Colonic mucosa (tissue), 4 donors: Measurements from ENCODE around the gene FLRT1. TPM values are rescaled to one million over a fixed set of nuclear protein-coding genes. Genes with fewer than 3 reads are reported as not detected.

Experiments
- DNase-seq: peaks from one replicate; pipeline ENCODE4 v3.0.0-alpha.2; 2020
- H3K27ac ChIP-seq: fragments of 200-600 bp; one replicate; pipeline ENCODE4 v1.8.0; 2021
- H3K27me3 ChIP-seq: fragments of 200-600 bp; one replicate; pipeline ENCODE4 v1.8.0; 2021
- H3K36me3 ChIP-seq: fragments of 200-600 bp; one replicate; pipeline ENCODE4 v1.8.0; 2021
- H3K4me1 ChIP-seq: fragments of 200-600 bp; one replicate; pipeline ENCODE4 v1.8.0; 2021; ENCODE audit warnings: mild to moderate bottlenecking
- H3K4me3 ChIP-seq: fragments of 200-600 bp; one replicate; pipeline ENCODE4 v1.8.0; 2021
- H3K9ac ChIP-seq, 2 donors: one replicate each; pipeline ENCODE4 v1.7.0; 2013; ENCODE audit warnings: control low read depth in 2 of 2, low read depth in 2 of 2, low read length in 2 of 2
- H3K9me3 ChIP-seq: fragments of 200-600 bp; one replicate; pipeline ENCODE4 v1.8.0; 2021
- intact Hi-C: fragments of 100-400 bp; cut with DNase I; formaldehyde crosslinking; loops from one replicate; pipeline ENCODE4 v1.14.1; 2022
- total RNA-seq, 2 donors: library from RNA; stranded (reverse); fragmentation: NEBNext Ultra II Directional in 1 of 2; extraction: Animal tissue kit (Norgen Biotek cat#: 25700) in 1 of 2; gene quantifications; one replicate each; pipeline ENCODE4 v1.2.1, GENCODE V29; 2021
- TF ChIP-seq, protein P1 (sequence below): fragments of 200-600 bp; IDR thresholded peaks from one replicate; pipeline ENCODE4 v1.8.0; 2022; ENCODE audit warnings: antibody characterized with exemption, mild to moderate bottlenecking
- donor health status: healthy.
- donor health status: DM: no; HTN: no; CAD: no.
- donor health status: DM: no; HTN: no; CAD: no.

FLRT1 gene
- total RNA-seq, 2 donors from 2014 or later: 0.20 to 0.96 TPM

DNA sequence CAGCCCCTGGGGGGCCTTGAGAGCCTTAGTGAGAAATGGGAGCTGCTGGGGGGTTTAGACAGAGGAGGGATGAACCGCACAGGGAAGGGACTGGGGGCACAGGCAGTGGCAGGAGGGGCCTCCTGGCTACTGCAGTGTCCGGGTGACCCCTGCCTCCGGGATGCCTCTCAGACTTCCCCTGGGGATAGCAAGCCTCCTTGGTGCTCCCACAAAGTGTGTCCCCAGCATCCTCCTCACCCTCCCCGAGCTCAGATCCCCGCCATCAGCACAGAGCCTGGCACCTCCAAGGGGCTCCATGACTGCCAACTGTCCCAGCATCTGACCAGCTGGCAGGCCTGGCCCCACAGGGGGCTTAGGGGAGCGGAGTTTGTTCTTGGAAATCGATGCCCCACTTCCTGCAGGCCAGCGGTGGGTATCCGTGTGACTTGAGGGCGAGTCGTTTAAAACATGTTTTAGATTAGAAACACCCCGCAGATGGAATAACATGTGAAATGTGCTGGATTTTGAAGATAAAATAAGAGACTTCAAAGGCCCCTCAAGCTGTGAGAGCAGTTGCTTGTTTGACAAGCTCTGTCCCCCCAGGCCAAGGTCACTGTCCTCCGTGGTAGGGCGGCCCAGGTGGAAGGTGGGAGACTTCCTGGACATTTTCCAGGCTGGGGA lies 13.5 kb upstream of the FLRT1 start:
- Histone ChIP-seq H3K9me3 (no peaks in the 10 kb centered on the region), H3K27me3 (no peaks in the 10 kb centered on the region), H3K36me3 (no peaks in the 10 kb centered on the region), H3K4me3 (no peak overlapping the region), H3K4me1 (no peaks in the 10 kb centered on the region), H3K9ac (no peak overlapping the region), H3K27ac (no peak overlapping the region)
- TF ChIP-seq, protein P1, sequence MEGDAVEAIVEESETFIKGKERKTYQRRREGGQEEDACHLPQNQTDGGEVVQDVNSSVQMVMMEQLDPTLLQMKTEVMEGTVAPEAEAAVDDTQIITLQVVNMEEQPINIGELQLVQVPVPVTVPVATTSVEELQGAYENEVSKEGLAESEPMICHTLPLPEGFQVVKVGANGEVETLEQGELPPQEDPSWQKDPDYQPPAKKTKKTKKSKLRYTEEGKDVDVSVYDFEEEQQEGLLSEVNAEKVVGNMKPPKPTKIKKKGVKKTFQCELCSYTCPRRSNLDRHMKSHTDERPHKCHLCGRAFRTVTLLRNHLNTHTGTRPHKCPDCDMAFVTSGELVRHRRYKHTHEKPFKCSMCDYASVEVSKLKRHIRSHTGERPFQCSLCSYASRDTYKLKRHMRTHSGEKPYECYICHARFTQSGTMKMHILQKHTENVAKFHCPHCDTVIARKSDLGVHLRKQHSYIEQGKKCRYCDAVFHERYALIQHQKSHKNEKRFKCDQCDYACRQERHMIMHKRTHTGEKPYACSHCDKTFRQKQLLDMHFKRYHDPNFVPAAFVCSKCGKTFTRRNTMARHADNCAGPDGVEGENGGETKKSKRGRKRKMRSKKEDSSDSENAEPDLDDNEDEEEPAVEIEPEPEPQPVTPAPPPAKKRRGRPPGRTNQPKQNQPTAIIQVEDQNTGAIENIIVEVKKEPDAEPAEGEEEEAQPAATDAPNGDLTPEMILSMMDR: no peak
- DNase-seq: no peak
- intact Hi-C loops: no loop called here

DNA sequence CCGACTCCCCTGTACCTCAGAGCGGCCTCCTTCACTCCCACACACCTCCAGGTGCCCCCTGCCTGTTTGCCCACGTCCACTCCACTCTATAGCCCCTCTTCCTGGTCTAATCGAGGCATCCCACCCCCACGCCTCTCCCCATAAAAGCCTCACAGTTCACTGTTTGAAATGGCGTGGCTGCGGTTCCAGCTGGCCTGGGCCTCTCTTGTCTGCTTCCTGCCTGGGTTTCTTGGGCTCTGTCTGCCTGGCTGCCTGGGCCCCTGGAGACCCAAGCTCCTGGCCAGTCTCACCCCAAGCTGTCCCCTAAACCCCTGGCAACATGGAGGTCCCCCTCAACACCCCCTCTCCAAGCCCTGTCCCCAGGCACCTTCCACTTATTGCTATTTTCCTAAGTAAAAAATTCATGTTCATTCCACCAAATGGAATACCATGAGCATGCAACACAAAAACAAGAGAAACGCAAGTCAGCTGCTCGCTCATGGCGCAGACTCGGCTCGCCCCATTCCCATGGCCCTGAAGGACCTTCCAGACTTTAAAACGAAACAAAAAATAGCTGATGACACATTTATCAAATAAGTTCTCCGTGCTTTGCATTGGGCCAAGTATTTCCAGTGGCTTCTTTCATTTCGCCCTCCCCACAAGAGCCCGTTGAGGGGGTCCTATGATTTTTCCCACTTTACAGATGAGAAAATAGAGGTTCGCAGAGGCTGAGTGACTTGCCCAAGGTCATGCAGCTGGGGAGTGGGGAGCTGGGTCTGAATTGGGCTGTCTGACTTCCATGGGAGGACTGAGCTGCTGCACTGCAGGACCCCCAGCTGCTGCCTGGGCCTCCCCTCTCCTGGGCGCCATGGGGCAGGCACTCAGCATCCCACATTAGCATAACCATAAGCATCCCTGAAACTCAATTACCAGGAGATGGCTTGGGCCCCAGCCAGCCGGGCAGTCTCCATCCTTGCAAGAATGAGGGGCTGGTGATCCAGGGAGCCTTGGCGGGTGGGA lies 11.7 kb upstream of the FLRT1 start:
- Histone ChIP-seq H3K27me3 (no peaks in the 10 kb centered on the region), H3K9me3 (no peaks in the 10 kb centered on the region), H3K27ac (no peak overlapping the region), H3K9ac (no peak overlapping the region), H3K4me1 (no peaks in the 10 kb centered on the region), H3K4me3 (no peak overlapping the region), H3K36me3 (no peaks in the 10 kb centered on the region)
- intact Hi-C loops: no loop called here
- DNase-seq: no peak
- TF ChIP-seq, protein P1: no peak

DNA sequence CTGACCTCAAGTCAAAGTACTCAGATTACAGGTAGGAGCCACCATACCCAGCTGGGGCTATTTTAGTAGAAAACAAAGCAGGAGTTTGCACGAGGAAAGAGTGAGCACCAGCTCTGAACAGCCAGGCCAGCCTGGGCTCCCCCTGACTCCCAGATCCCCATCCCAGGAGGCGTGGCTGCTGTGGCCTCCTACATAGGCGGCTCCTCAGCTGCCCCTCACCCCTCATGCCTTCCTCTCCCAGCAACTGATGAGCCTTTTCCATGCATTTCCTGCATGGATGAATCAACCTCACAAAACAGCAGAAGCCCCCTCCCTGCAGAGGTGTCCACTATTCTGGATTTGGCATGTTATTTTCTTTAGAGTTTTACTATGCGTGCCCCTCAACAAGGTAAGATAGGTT lies 10.5 kb upstream of the FLRT1 start:
- DNase-seq: no peak
- intact Hi-C loops: no loop called here
- no peak overlapping the region for H3K27ac ChIP-seq
- no peak overlapping the region for H3K4me3 ChIP-seq
- H3K9me3 ChIP-seq: no peaks in the 10 kb centered on the region
- H3K36me3 ChIP-seq: no peaks in the 10 kb centered on the region
- TF ChIP-seq, protein P1: no peak
- no peak overlapping the region for H3K9ac ChIP-seq
- no peaks in the 10 kb centered on the region for H3K4me1 ChIP-seq
- no peaks in the 10 kb centered on the region for H3K27me3 ChIP-seq

DNA sequence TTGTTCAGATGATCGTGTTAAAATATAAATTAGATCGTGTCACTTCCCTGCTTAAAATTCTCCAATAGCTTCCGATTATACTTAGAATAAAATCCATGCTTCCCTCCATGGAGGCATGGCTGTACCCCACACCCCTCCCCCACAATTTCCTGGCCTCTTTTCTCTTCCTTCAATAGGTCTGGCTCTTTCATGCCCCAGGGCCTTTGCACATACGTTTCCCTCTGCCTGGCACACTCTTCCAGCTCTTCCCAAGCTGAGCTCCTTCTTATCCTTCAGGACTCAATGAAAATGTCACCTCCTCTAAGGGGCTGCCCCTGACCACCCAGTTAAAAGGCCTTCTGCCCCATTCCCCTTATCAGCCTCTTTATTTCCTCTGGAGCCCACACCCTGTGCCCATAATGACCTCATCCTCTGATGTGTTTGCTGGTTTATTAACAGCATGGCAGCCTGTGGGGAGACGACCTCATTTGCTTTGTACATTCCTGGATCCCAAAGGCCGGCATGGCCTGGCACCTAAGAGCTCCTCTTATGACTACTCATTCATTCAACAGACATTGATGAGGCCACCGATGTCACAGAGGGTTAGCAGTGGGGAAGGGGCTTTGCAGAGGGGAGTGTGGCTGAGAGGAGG lies 9.0 kb upstream of the FLRT1 start:
- DNase-seq: no peak
- H3K27me3 ChIP-seq: no peaks in the 10 kb centered on the region
- no peaks in the 10 kb centered on the region for H3K9me3 ChIP-seq
- intact Hi-C loops: no loop called here
- no peaks in the 10 kb centered on the region for H3K4me1 ChIP-seq
- no peak overlapping the region for H3K27ac ChIP-seq
- H3K9ac ChIP-seq: no peak overlapping the region
- TF ChIP-seq, protein P1: no peak
- no peaks in the 10 kb centered on the region for H3K36me3 ChIP-seq
- H3K4me3 ChIP-seq: no peak overlapping the region

DNA sequence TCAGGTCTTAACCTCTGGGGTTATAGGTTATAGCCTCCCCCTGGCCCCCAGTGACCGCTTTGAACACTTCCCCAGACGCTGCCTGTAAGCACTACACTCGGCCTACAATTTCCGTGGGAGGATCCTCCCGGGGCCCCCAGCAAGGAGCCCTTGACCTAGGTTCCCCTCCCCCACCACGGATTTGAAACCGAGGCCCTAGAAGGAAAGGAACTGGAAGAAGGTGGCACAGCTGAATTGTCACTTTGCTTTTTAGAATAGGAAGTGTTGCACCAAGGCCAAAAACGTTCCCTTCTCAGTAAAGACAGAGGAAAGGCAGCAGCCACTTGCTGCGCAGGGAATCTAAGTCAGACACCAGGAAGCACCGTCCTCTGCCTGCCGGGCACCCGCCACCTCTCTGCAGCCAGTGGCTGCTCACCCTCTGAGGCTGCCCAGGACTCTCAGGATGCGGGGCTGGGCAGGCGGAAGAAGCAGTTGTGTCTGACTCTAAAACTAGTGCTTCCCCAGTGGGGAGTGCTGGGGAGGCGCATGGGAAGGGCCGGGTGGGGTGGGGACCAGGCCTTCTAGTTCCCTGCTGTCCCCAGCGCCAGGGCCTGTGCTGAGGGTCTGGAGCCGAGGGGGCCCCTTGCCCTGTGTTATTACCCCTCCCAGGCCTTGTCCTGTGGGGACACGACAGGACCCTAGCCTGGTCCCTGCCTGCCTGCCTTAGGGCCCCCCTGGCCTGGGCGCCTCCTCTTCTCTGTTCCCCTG lies 7.9 kb upstream of the FLRT1 start:
- H3K4me1 ChIP-seq: no peaks in the 10 kb centered on the region
- no peaks in the 10 kb centered on the region for H3K27me3 ChIP-seq
- H3K9ac ChIP-seq: no peak overlapping the region
- DNase-seq: no peak
- H3K4me3 ChIP-seq: no peak overlapping the region
- intact Hi-C loops: no loop called here
- TF ChIP-seq, protein P1: no peak
- no peaks in the 10 kb centered on the region for H3K9me3 ChIP-seq
- H3K36me3 ChIP-seq: no peaks in the 10 kb centered on the region
- no peak overlapping the region for H3K27ac ChIP-seq
